ENCODE measurements around the gene ZNF136.

Gene ZNF136

GRCh38 chr19:12194827-12195731 is 32.2 kb downstream of the ZNF136 start:
- no peak for DNase-seq (ENCODE audit: low spot score)

GRCh38 chr19:12198136-12198535 is 35.2 kb downstream of the ZNF136 start:
- DNase-seq (ENCODE audit: low spot score), result no peak

GRCh38 chr19:12199757-12200419 is 37.0 kb downstream of the ZNF136 start:
- DNase-seq (ENCODE audit: low spot score), result no peak

GRCh38 chr19:12202250-12202649 is 39.4 kb downstream of the ZNF136 start:
- DNase-seq (ENCODE audit: low spot score), result peak; percentile 7

GRCh38 chr19:12205296-12205695 is 42.4 kb downstream of the ZNF136 start:
- no peak for DNase-seq (ENCODE audit: low spot score)

- DNase-seq (ENCODE audit: low spot score), result no peak
These were observed 45.3 kb downstream of the ZNF136 start for GRCh38 chr19:12208221-12208620.

GRCh38 chr19:12217332-12217731 is 54.4 kb downstream of the ZNF136 start:
- DNase-seq (ENCODE audit: low spot score), result no peak

- no peak for DNase-seq (ENCODE audit: low spot score)
These were observed 60.2 kb downstream of the ZNF136 start for GRCh38 chr19:12222980-12223630.

GRCh38 chr19:12224676-12225075 is 61.8 kb downstream of the ZNF136 start:
- no peak for DNase-seq (ENCODE audit: low spot score)

GRCh38 chr19:12229990-12230389 is 67.1 kb downstream of the ZNF136 start:
- DNase-seq (ENCODE audit: low spot score), result no peak

GRCh38 chr19:12230751-12231733 is 68.1 kb downstream of the ZNF136 start:
- no peak for DNase-seq (ENCODE audit: low spot score)

GRCh38 chr19:12232961-12233360 is 70.1 kb downstream of the ZNF136 start:
- DNase-seq (ENCODE audit: low spot score), result no peak

- no peak for DNase-seq (ENCODE audit: low spot score)
These were observed 74.4 kb downstream of the ZNF136 start for GRCh38 chr19:12237143-12237839.
